ENCODE measurements around the gene SULT4A1. TPM values are rescaled to one million over a fixed set of nuclear protein-coding genes. Genes with fewer than 3 reads are reported as not detected.

The SULT4A1 gene
- total and polyA plus RNA-seq, 2 of the 8 experiments (the other 6 are each of a cell fraction or from before 2014, with no cell fraction given) = 9.1 to 11.8 TPM

DNA sequence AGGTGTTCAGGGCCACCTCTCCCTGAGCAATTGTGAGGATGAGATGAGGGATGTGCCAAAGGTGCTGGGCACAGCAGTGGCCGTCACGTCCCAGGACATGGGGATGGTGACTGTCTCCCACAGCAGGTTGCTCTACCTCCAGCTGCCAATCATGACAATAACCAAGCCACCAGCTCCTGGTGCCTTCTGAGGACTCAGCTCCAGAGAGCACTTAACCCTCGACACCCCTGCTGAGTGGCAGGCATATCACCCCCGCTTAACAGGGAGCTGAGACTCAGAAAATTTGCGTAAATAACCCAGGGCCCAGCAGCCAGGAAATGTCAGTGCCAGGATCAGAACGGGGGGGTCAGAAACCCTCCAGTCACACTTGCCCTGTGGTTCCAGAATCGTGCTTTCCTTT is 37.9 kb upstream of the SULT4A1 start:
- no peak for DNase-seq (ENCODE audit: low read depth in 1 of 2, low spot score in 2 of 2)
- no peaks in the 10 kb centered on the region for H3K79me2 ChIP-seq (ENCODE audit: control insufficient read depth in 1 of 2, insufficient read depth in 2 of 2, low read length in 2 of 2)
- FAIRE-seq = no peak
- no peak overlapping the region for H2AK5ac ChIP-seq (ENCODE audit: low read depth, low read length)
- no peak overlapping the region for H3K56ac ChIP-seq (replicated peaks; ENCODE audit: insufficient read length, low read depth, low read length)
- H4K91ac ChIP-seq (replicated peaks; ENCODE audit: insufficient read length, low read length) = peak overlapping the region; percentile 80
- no peak for TF ChIP-seq MAFK (IDR thresholded peaks at IDR 0.05; ENCODE audit: low read depth, low read length)
- no peak for TF ChIP-seq BRCA1 (IDR thresholded peaks at IDR 0.05; ENCODE audit: low read depth, low read length)
- TF ChIP-seq SUZ12 (IDR thresholded peaks at IDR 0.05; ENCODE audit: low read length) = no peak
- no peak for TF ChIP-seq EZH2 (IDR thresholded peaks at IDR 0.05; ENCODE audit: low read depth, low read length, severe bottlenecking)
- no peak overlapping the region for H2AFZ ChIP-seq (ENCODE audit: low read length)
- peaks cover 0 to 2% of the 10 kb centered on the region in 2 experiments for H4K20me1 ChIP-seq (replicated peaks in 1 of 2; ENCODE audit: control insufficient read depth in 1 of 2, insufficient read depth in 2 of 2, low read length in 2 of 2)
- ChIA-PET POLR2A (ENCODE audit: partially characterized antibody) (interaction anchor here (1.1 to 1.2 kb wide), 2 partner anchors 14 to 1286 kb away, joined by 3 to 4 read pairs; partner anchors contain the start of gene POLDIP3), CTCF (ENCODE audit: partially characterized antibody) (interaction anchor here (0.7 to 21.4 kb wide), 7 partner anchors 9 to 45 kb away, joined by 3 to 226 read pairs (median 3); partner anchors contain the start of gene SULT4A1)
- no peaks in the 10 kb centered on the region for H3K9me3 ChIP-seq (ENCODE audit: insufficient read depth in 2 of 2, low read depth in 1 of 2, low read length in 1 of 2)
- 77% methylated on average over 7 of the region's 7 CpGs; no CpG with 5 or more reads in 1 of the 2 experiments for WGBS, 2 experiments (ENCODE audit: extremely low coverage in 1 of 2, insufficient coverage in 1 of 2, insufficient read length in 1 of 2, insufficient replicate concordance in 2 of 2, low coverage in 1 of 2, low lambda C conversion rate in 2 of 2, missing lambda C conversion rate in 1 of 2)
- H3K4me2 ChIP-seq (ENCODE audit: insufficient read depth in 1 of 2, low read depth in 2 of 2, low read length in 2 of 2) = no peak overlapping the region
- H3K79me1 ChIP-seq (ENCODE audit: low read depth, low read length) = no peaks in the 10 kb centered on the region; the same call in 1 of the 2 replicates
- H2BK5ac ChIP-seq (ENCODE audit: low read depth, low read length) = no peak overlapping the region
- H3K27ac ChIP-seq (ENCODE audit: low read depth, low read length) = no peak overlapping the region
- no peak overlapping the region for H3K9ac ChIP-seq (replicated peaks in 1 of 4; ENCODE audit: extremely low read depth in 1 of 4, low read depth in 3 of 4, low read length in 3 of 4)
- no peak overlapping the region for H2BK20ac ChIP-seq (ENCODE audit: low read length)
- no peak overlapping the region for H3K14ac ChIP-seq (ENCODE audit: insufficient read length)
- no peak overlapping the region for H4K5ac ChIP-seq (ENCODE audit: insufficient read length, low read depth, low read length)
- no peak overlapping the region for H4K8ac ChIP-seq (ENCODE audit: extremely low read depth, insufficient read depth, low read length)
- H3K4ac ChIP-seq (replicated peaks; ENCODE audit: insufficient read length, low read depth, low read length) = no peak overlapping the region
- no peak overlapping the region for H2BK15ac ChIP-seq (ENCODE audit: low read length)
- no peaks in the 10 kb centered on the region for H3K27me3 ChIP-seq (replicated peaks in 1 of 4; ENCODE audit: control insufficient read depth in 3 of 4, extremely low read depth in 1 of 4, insufficient read depth in 3 of 4, low read length in 3 of 4)
- no peak overlapping the region for H2BK120ac ChIP-seq (replicated peaks; ENCODE audit: low read depth, low read length)
- no peak overlapping the region for H3K23ac ChIP-seq (ENCODE audit: insufficient read length)
- H2BK12ac ChIP-seq (ENCODE audit: low read depth, low read length) = no peak overlapping the region
- no peak overlapping the region for H3K4me3 ChIP-seq (ENCODE audit: extremely low read depth in 1 of 4, insufficient read depth in 2 of 4, low read depth in 3 of 4, low read length in 4 of 4)
- no peak overlapping the region for H3K18ac ChIP-seq (ENCODE audit: extremely low read depth, low read length)
- no peaks in the 10 kb centered on the region for H3K36me3 ChIP-seq (ENCODE audit: control insufficient read depth in 2 of 4, insufficient read depth in 4 of 4, low read length in 3 of 4)
- H3K4me1 ChIP-seq (replicated peaks in 1 of 4; ENCODE audit: control insufficient read depth in 3 of 4, insufficient read depth in 4 of 4, low read length in 3 of 4) = peaks cover 0 to 4% (median 0%) of the 10 kb centered on the region in 4 experiments; a peak in 4 of 7 replicates
- no peaks in the 10 kb centered on the region for H3K23me2 ChIP-seq (ENCODE audit: low read depth, low read length)
